GM10847 (cell line): ENCODE measurements around the gene SLC7A6.

ENCODE experiments used
- POLR2A ChIP-seq: IDR thresholded peaks from 2 replicates; pipeline ENCODE4 v1.6.1; 2011; ENCODE audit not compliant: insufficient read length; ENCODE audit errors: extremely low read depth

Gene SLC7A6

DNA sequence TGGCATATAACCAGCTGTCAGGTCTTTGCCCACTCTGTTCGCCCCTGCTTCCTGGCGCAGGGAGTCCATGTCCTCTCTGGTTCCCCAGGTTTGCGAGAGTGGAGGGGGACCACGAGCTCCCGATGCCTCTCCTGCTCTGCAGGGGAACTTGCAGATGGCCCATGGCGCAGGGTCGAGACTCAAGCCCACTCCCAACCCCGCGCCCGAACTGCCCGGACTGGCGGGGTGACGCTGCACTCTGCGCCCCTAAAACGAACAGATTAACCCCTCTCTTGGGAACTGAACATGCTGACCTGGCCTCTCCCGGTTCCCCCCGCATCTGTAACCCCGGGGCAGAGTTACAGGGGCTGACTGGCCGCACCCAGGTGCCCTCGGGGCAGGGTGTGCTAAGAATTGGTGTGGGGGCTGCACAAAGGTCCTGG, 19.8 kb upstream of the SLC7A6 start:
- no peak for TF ChIP-seq POLR2A

DNA sequence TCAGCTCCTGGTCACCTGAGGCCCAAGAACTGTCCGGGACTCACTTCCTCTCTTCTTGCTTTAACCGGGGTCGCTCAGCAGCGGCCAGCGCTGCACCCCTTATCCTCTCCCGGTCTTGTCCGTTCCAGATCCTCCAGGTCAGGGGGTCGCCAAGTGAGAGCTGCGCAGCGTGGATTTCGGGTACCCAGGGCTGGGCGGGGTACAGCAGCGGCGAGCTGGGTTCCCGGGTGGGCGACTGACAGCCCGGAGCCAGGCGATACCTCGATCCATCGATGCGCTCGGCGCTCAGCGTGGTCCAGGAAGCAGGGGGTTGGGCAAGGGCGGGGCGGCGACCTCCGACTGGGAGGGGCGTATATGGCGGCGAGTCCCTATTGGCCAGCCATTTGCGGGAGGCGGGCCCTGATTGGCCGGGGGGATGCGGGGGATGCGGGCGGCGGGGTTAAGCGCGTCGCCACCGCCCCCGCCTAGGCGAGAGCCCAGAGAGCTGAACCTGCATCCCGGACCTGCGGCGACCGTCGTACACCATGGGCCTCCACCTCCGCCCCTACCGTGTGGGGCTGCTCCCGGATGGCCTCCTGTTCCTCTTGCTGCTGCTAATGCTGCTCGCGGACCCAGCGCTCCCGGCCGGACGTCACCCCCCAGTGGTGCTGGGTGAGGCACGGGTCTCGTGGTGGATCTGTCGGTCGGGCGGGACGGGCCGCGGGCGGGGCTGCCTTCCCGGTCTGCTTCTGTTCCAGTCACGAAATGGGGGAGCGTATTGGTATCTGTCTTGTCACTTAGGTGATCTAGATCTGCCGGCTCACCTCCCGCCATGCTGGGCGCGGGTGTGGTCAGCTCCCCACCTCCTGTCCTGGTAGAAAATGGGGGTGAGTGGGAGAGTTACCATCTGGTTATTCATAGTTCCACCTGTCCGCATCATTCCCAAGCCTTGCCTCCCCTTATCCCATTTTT, 19.1 kb upstream of the SLC7A6 start, which contains the start of gene PLA2G15:
Gene PLA2G15 (plus strand): TSS at position 471 of the 951 bp plus-strand sequence. CDS start 54 bp downstream, at position 525.
- peak; percentile 33 for TF ChIP-seq POLR2A

DNA sequence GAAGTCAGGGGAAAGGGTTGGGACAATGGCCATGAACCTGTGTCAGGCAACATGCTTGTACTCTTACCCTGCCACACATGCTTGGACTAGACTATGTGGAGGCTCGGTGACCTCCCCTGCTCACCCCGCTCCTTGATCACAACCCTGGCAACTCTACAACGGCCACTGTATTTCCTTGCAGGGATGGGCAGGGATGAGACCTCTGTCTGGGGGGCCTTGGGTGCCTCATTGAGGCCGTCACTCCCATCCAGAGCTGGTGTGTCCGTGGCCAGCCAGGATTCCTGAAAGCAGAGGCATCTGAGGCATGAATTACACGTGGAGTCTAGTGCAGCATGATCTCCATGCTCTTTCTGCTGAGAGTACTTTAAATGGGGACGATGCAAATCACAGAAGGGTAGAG, 18.2 kb upstream of the SLC7A6 start:
- TF ChIP-seq POLR2A, result no peak

DNA sequence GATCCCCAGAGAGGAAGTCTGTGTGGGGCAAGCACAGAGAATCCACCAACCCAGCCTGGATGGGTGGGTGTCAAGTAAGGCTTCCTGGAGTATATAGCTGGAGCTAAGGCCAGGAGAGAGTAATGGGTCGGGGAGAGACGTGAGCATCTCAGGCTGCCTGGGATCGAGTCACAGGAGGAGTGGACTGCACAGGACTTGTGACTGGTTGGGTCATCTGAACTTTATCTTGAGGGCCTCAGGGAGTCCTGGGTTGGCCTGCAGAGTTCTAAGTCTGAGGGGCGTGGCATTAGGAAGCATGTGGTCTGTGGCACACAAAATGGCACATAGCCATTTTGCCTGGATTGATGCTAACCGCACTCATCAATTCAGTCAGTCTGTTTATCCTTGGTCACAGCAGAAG, 17.7 kb upstream of the SLC7A6 start:
- TF ChIP-seq POLR2A, result no peak

DNA sequence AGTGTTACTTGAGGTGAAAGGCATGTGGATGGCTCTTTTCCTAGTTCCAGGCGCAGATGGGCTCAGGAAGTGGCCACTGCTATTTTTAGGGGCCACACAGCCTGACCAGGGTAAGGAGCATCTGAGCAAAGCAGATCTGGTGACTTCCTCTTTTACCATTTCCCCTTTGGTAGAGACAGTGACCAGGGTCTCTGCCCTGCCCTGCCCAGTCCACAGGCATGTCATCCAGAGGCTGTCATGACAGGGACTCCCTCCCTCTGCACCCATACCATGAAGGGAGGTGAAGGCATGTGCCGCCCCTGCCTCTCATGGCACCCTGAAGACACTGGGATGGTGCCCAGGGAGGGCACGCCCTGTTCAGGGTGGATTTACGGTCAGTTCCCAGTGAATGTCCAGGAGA, 16.9 kb upstream of the SLC7A6 start:
- no peak for TF ChIP-seq POLR2A

DNA sequence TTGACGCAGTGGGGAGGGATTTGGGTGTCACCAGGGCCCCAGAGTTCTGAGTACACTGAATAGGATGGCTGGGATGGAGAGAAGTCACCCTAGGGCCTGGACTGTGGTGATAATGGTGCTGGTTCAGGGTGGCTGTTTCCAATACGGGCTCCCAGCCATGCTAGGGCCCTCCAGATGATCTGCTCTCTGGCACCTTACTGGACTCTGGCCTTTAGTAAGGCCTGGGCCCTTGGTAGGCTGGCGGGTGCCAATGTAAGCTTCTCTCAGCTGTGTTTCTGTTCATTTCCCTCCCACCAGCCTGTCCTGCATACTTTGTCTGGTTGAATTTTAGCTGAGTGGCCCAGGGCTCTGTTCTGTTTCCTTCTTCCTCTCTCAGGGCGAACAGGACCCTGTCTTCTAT, 16.4 kb upstream of the SLC7A6 start:
- no peak for TF ChIP-seq POLR2A

DNA sequence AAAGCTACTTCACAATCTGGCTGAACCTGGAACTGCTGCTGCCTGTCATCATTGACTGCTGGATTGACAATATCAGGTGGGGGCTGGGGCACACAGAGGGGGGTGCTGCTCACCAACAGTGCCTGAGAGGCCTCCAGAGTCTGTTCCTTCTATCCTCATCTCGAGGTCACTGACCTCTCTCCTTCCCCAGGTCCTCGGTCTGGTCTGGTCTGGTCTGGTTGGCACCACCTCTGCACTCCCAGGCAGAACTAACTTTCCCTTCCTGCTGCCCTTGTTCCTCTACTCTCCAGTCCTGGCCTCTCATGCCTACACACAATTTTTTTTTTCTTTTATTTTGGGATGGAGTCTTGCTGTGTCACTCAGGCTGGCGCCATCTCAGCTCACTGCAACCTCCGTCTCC, 15.0 kb upstream of the SLC7A6 start:
- TF ChIP-seq POLR2A, result no peak

DNA sequence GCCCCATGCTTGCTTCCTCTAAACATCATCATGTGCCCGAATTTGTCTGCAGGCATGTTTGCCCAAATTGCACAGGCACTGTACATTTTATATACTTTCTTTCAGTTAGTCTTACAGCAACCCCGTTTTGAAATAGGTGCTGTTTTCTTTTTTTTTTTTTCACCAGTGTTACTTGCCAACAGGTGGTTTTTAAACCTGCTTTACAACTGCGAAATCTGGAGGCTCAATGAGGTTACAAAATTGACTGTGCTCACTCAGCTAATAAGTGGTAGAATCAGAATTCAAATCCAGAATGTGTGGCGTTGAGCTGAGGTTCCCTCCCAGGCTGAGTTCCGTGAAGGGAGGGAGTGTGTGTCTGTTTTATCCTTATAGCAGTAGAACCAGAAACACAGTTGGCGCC, 13.4 kb upstream of the SLC7A6 start:
- TF ChIP-seq POLR2A, result no peak

DNA sequence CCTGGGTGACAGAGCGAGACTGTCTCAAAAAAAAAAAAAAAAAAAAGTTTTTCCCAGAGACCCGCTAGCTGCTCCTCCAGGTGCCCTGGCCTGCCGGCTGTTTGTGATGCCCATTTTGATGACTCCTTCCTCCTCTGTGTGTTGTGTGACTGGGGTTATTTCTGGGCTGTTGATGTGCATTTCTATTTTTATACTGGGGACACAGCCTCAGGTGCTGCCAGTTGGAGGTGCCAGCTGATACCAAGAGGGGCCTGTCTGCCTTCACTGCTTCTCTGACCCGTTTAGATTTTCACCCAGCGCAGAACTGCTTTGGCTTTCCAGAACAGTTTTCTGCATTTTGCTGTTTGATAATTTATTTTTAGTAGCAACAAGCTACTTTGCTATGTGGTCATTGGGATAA, 12.5 kb upstream of the SLC7A6 start:
- no peak for TF ChIP-seq POLR2A

DNA sequence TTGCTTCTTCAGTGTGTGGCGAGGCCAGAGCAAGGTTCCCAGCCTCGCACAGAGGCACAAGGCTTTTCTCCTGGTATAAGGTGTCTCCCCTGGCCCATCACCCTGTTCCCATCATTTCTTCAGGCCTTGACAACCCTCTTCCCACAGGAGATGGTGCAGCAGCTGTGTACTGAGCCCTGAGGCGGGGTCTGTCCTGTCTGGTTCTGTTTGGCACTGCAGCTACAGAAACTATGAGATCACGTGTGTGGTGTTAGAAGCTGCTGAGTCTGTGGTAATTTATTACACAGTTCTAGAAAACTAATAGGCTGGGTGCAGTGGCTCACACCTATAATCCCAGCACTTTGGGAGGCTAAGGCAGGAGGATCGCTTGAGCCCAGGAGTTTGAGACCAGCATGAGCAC, 11.9 kb upstream of the SLC7A6 start:
- TF ChIP-seq POLR2A, result no peak

DNA sequence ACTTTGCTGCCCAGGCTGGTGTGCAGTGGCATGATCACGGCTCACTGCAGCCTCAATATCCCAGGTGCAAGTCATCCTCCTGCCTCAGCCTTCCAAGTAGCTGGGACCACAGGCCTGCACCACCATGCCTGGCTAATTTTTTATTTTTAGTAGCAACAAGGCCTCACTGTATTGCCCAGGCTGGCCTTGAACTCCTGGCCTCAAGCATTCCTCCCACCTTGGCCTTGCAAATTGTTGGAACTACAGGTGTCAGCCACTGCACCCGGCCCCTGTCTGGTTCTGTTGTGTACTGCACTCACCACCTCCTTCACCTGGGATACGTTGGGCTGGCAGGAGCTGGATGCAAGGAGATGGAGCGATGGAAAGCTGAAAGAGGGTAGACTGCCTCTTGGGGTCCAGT, 10.6 kb upstream of the SLC7A6 start:
- TF ChIP-seq POLR2A, result no peak

DNA sequence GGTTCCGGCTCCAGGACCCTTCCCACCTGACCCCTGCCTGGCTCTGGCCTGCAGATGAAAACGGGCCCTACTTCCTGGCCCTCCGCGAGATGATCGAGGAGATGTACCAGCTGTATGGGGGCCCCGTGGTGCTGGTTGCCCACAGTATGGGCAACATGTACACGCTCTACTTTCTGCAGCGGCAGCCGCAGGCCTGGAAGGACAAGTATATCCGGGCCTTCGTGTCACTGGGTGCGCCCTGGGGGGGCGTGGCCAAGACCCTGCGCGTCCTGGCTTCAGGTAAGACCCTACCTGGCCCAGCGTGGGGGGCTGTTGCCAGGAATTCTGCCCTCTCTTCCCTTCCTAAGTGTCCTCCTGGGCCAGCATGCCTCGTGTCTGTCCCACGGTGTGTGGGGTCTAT, 8.6 kb upstream of the SLC7A6 start:
- no peak for TF ChIP-seq POLR2A

DNA sequence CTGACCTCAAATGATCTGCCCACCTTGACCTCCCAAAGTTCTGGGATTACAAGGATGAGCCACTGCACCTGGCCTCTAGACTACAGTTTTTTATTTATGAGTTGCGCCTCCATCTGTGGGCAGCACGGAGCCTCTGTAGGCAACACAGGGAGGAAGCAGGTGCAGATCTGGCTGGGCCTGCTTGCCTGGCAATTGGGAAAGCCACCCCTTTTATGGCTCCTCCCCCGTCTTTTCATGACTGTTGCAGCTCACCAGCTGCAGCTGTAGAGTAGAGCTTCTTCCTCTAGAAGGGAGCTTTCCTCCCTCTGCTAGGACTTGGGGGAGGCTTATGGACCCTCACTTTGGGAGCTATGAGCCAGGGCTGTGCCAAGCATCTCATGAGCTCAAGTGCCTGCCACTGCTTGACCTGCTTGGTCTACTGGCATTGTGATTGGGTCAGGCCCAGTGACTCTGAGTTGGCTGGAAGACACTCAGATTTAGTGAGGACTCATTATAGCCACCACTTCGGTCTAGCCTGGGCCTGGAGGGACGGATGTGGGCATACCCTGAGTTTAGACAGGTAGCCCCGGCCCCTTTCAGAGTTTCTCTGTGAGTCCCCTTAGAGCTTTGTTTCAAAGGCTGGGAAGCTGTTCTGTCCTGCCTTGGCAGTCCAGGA, 6.9 kb upstream of the SLC7A6 start:
- no peak for TF ChIP-seq POLR2A

DNA sequence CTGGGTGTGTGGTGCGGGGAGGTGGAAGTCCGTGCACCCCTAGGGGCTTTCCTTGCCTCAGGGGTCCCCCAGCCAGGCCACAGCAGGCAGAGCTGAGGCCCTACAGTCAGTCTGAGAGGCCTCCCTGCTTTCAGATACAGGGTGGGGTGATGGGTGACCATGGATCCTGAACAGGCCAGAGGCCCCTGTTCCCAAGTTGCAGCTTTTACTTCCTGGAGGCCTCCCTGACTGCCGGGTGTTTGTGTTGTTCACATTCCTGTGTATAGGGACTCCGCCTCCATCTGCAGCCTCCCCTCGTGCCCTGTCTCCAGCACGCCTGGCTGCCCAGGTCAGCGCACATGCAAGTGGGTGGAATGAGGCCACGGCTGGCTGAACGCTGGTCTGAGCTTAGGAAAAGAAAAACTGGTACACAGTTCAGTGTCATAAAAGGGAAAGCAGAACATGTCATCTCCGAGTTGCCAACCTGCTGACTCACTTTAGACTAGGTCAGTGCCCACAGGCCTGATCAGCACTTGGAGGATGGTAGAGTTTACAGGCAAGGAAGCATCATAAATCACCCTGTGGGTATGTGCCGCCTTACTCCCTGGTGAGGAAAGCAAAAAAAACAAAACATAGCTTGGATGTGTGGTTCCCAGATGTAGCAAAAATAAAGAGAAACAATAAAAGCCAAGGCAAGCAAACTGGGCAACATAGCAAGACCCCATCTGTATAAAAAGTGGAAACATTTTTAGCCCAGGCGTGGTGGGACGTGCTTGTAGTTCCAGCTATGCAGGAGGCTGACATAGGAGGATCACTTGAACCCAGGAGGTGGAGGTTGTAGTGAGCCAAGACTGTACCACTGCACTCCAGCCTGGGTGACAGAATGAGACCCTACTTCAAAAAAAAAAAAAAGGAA, 6.2 kb upstream of the SLC7A6 start:
- no peak for TF ChIP-seq POLR2A
